GM12865 (cell line): ENCODE data around the gene PCGF1.
"Not testable (repeated sequence)": the region's sequence is repeated elsewhere in the genome, so short reads cannot be mapped to it uniquely, and the experiment has no call there.

Source experiments
- DNase-seq: peaks from one replicate; pipeline ENCODE4 v3.0.0; 2010; ENCODE audit warnings: low read depth
- H3K4me3 ChIP-seq: 2 replicates; pipeline ENCODE4 v1.5.1; 2011; ENCODE audit warnings: mild to moderate bottlenecking, low read depth, low read length, control low read depth
- TF ChIP-seq, protein P1 (sequence below): IDR thresholded peaks from 2 replicates; pipeline ENCODE4 v1.5.1; 2011; ENCODE audit warnings: low read length, control low read depth, low read depth, inconsistent platforms; ENCODE audit not compliant: insufficient read depth; ENCODE audit errors: missing control alignments

Gene PCGF1

DNA sequence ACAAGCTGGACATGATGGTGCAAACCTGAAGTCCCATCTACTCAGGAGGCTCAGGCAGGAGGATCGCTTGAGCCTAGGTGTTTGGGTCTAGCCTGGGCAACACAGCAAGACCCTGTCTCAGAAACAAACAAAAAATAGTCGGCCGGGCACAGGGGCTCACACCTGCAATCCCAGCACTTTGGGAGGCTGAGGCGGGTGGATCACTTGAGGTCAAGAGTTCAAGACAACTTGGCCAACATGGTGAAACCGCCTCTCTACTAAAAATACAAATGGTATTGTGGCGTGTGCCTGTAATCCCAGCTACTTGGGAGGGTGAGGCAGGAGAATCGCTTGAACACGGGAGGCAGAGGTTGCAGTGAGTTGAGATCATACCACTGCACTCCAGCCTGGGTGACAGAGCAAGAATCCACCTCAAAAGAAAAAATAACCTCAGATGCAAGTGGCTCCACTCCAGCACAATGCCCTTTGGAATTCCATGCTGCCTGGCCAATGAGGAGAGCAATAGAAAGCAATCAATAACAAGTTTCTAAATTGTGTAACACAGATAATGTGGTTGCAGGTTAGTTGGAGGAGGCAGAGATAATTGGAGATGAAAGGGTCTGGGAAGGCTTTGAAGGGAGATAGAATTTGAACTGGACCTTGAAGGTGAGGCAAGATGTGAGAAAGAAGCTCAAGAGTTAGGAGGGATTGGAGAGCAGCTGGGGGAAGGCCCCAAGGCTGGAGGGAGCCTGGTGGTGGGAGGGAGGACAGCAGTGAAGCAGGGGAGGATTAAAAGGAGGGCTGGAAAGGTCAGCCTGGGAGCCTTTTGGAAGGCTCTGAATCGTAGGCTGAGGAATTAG lies 18.6 kb downstream of the PCGF1 start:
- no peak overlapping the region for H3K4me3 ChIP-seq
- TF ChIP-seq, protein P1, sequence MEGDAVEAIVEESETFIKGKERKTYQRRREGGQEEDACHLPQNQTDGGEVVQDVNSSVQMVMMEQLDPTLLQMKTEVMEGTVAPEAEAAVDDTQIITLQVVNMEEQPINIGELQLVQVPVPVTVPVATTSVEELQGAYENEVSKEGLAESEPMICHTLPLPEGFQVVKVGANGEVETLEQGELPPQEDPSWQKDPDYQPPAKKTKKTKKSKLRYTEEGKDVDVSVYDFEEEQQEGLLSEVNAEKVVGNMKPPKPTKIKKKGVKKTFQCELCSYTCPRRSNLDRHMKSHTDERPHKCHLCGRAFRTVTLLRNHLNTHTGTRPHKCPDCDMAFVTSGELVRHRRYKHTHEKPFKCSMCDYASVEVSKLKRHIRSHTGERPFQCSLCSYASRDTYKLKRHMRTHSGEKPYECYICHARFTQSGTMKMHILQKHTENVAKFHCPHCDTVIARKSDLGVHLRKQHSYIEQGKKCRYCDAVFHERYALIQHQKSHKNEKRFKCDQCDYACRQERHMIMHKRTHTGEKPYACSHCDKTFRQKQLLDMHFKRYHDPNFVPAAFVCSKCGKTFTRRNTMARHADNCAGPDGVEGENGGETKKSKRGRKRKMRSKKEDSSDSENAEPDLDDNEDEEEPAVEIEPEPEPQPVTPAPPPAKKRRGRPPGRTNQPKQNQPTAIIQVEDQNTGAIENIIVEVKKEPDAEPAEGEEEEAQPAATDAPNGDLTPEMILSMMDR = no peak
- no peak for DNase-seq

DNA sequence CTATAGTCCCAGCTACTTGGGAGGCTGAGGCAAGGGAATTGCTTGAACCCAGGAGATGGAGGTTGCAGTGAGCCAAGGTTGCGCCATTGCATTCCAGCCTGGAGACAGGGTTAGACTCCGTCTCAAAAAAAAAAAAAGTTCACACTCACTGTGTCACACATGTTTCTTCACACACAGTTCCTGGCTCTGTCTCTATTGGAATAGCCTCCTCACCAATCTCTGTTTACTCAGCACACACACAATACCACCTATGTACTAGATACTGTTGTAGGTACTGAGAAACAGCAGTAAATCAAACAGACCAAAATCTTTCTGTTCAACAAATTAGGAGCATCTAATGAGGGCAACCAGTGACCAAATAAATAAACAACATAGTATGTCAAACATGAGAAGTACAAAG lies 21.4 kb downstream of the PCGF1 start:
- TF ChIP-seq, protein P1 = no peak
- H3K4me3 ChIP-seq = no peak overlapping the region

DNA sequence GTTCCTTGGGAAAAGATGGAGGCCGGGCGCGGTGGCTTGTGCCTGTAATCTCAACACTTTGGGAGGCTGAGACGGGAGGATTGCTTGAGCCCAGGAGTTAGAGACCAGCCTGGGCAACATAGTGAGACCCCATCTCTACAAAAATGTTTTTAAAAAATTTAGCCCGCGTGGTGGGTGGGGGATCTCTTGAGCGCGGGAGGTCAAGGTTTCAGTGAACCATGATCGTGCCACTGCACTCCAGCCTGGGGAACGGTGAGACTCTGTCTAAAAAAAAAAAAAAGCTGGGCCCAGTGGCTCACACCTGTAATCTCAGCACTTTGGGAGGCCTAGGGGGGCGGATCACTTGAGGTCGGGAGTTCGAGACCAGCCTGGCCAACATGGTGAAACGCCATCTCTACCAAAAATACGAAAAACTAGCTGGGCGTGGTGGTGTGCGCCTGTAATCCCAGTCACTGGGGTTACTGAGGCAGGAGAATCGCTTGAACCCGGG lies 23.8 kb downstream of the PCGF1 start:
- H3K4me3 ChIP-seq = peak overlapping the region; percentile 90
- DNase-seq = not testable (repeated sequence)

More for the DNA sequence above, 21.4 kb downstream of the PCGF1 start:
- DNase-seq = no peak

DNA sequence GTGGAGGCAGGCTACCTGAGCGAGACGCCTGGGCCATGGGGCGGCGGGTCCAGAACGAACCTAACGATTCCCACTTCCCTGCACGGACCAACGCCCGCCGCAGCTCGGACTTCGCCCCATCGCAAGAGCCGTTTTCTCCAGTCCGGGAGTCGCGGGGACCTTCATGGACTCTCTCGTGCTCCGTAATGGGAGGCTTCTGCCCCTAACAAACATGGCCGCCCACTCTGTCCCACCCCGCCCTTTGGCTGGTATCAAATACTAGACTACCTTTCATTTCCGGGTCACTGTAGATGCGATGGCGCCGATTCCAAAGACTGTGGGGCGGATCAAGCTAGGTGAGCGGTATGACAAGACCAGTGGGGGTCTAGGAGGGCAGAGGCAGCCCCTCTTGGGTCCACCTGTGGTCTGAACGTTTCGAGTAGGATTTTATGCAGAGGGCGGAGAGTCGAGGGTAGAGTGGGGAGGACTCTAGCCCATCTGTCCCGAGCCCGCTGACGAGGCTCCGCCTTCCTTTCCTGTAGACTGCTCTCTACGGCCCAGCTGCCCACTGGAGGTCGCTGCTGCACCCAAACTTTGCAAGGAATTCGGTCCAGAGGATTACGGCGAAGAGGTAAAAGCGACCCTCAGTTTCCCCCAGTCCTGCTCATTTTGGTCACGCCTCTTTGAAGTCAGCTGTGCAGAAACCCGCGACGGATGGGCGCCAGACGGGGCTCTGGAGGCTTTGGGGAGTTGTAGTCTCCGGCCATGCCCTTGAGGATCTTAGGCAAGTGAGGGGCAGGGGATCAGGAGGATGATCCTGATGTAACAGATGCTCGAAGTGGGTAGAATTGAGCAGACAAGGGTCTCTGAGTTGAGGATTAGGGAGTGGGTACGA lies 24.5 kb downstream of the PCGF1 start, which contains the start of the genes CCDC142 and TTC31:
CCDC142 (minus strand) TSS at position 198 of the 874 bp plus-strand sequence; CDS start at position 37, 161 bp downstream.
TTC31 (plus strand) TSS at position 281 of the 874 bp plus-strand sequence; CDS start at position 296, 15 bp downstream.
- TF ChIP-seq, protein P1 = peak; percentile 95
- DNase-seq = peak; percentile 96

DNA sequence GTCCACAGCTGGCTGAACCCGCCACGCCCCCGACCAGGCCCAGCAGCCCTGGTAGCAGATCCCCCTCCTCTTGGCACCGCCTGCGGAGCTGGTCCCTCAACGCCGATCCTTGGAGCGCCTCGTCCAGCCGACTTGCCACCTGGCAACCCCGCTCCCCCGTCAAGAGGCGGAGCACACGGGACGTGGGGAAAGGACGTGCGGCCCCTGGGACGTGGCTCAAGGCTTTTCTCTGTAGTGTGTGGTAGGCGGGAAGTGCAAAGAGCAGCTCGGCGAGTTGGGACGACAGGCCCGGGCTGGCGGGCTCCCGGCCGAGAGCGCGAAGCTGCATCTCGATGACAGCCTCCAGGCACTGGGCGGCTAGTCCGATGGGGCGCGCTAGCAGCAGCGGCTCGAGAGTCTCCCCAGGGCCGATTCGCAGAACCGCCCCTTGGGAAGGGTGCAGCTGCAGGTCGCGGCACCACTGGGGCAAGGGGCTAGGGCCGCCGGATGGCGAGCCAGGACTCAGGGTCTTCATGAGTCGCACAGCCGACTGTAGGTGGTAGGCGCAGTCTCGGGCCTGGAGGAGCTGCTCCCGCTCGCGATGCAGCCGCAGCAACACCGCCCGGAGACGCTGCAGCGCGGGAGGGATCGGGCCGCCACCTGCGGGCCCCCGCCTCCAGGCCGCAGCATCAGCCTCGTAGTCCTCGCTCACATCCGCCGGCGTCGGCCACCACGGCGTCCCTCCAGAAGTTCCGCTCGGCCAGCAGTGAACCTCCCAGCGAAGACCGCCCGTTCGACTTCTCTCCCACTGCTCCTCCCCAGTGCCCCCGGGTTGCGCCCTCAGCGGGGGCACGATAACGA lies 25.3 kb downstream of the PCGF1 start:
- TF ChIP-seq, protein P1 = no peak
- peak; percentile 81 for DNase-seq
- peak overlapping the region; percentile 90 for H3K4me3 ChIP-seq

More for the DNA sequence above, 24.5 kb downstream of the PCGF1 start, which contains the start of the genes CCDC142 and TTC31:
- peak within 1 kb of the TSS; percentile 90 for H3K4me3 ChIP-seq

DNA sequence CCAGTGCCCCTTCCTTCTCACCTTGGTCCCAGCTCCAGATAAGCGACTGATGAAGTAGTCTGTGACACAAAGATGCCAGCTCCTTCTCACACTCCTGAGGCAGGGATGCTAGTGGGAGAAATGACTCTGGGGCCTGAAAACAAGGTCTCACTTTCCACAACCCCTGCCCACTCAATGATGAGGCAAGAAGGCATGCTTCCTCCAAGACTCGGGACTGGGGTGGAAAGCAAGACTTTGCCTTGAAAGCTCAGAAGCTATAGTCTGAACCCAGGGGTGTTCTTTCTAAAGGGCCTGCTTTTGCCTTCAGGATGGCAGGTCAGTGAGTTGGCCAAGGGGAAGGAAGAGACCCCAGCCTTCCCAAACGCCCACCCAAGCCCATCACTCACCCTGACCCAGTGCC lies 26.1 kb downstream of the PCGF1 start:
- TF ChIP-seq, protein P1 = no peak
- DNase-seq = no peak
- peak overlapping the region; percentile 90 for H3K4me3 ChIP-seq
